Measurements from ENCODE around the gene HDAC2.
"Not testable (repeated sequence)": the region's sequence is repeated elsewhere in the genome, so short reads cannot be mapped to it uniquely, and the experiment has no call there.

Gene HDAC2

GRCh38 chr6:113953346-113953745 is 17.6 kb downstream of the HDAC2 start:
- no peak overlapping the region for H3K4me3 ChIP-seq (ENCODE audit: low read depth, low read length)

GRCh38 chr6:113949499-113949898 is 21.4 kb downstream of the HDAC2 start:
- TF ChIP-seq, protein P1, sequence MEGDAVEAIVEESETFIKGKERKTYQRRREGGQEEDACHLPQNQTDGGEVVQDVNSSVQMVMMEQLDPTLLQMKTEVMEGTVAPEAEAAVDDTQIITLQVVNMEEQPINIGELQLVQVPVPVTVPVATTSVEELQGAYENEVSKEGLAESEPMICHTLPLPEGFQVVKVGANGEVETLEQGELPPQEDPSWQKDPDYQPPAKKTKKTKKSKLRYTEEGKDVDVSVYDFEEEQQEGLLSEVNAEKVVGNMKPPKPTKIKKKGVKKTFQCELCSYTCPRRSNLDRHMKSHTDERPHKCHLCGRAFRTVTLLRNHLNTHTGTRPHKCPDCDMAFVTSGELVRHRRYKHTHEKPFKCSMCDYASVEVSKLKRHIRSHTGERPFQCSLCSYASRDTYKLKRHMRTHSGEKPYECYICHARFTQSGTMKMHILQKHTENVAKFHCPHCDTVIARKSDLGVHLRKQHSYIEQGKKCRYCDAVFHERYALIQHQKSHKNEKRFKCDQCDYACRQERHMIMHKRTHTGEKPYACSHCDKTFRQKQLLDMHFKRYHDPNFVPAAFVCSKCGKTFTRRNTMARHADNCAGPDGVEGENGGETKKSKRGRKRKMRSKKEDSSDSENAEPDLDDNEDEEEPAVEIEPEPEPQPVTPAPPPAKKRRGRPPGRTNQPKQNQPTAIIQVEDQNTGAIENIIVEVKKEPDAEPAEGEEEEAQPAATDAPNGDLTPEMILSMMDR (IDR thresholded peaks at IDR 0.05; ENCODE audit: borderline replicate concordance, insufficient read depth, low read depth, low read length), result no peak
- no peak overlapping the region for H3K4me3 ChIP-seq (ENCODE audit: low read depth, low read length)

More at GRCh38 chr6:113953346-113953745, 17.6 kb downstream of the HDAC2 start:
- TF ChIP-seq, protein P1 (IDR thresholded peaks at IDR 0.05; ENCODE audit: borderline replicate concordance, insufficient read depth, low read depth, low read length), result no peak

DNA sequence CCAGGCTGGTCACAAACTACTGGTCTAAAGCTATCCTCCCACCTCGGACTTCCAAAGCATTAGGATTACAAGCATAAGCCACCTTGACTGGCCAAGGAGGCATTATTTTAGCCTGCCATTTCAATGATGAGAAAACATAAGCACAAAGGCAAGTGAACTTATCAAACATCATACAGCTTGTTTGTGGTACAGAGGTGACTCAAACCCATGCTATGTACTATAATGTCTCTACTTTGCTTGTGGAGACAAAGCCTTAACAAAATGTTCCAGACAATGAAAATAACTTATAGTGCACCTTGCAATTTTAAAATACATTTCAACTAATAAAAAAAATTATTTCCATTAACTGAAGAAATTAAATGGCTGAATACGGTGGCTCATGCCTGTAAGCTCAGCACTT is 26.2 kb downstream of the HDAC2 start:
- TF ChIP-seq, protein P1 (IDR thresholded peaks at IDR 0.05; ENCODE audit: borderline replicate concordance, insufficient read depth, low read depth, low read length), result no peak
- no peak overlapping the region for H3K4me3 ChIP-seq (ENCODE audit: low read depth, low read length)

DNA sequence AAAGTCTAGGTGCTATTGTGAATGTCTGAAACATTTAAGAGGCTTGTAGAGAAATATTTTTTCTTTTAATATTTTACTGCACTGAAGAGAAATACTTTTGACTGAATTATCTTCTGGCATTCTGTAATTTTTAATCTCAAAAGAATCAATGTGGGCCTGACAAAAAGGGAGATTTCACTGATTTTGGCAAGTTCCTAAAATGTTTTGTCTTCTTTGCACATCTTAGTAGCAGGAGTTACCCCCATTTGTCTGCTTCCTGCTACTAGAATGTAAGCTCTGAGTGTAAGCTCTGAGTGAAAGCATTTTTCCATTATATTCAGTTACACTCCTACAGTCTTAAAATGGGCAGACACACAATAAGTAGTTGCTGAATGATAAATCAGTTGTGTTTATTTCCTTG is 31.1 kb downstream of the HDAC2 start:
- no peak overlapping the region for H3K4me3 ChIP-seq (ENCODE audit: low read depth, low read length)
- TF ChIP-seq, protein P1 (IDR thresholded peaks at IDR 0.05; ENCODE audit: borderline replicate concordance, insufficient read depth, low read depth, low read length), result no peak

DNA sequence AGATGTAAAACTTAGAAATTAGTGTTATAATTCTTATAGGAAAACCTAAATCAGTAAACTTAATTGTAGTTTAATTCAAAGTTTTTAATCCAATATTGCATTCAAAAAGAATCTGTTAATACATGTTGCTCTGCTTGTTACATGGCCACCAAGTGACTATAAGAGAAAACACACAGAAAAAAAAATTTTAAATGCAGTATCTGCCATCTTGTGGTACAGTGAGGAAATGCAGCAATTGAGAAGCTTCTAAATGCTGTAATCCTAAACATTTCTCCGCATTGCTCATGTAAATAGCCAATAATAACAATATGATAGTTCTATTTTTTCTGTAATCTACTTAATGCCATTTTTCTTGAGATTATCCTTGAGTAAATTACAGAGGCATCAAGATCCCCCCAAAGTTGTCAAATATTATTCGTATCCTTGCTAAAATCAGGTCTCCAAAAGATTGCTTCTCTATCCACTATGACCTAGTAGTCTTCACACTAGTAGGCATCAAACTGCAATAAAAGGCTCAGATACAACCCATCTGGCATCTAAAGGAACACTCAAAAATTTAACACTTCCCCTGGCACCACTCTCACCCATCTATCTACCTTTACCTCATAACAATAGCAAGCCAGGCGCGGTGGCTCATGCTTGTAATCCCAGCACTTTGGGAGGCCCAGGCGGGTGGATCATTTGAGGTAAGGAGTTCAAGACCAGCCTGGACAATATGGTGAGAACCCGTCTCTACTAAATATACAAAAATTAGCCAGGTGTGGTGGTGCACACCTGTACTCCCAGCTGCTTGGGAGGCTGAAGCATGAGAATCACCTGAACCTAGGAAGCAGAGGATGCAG is 34.6 kb downstream of the HDAC2 start:
- TF ChIP-seq, protein P1 (IDR thresholded peaks at IDR 0.05; ENCODE audit: borderline replicate concordance, insufficient read depth, low read depth, low read length), result peak; percentile 48; the same call in 1 of the 2 replicates

DNA sequence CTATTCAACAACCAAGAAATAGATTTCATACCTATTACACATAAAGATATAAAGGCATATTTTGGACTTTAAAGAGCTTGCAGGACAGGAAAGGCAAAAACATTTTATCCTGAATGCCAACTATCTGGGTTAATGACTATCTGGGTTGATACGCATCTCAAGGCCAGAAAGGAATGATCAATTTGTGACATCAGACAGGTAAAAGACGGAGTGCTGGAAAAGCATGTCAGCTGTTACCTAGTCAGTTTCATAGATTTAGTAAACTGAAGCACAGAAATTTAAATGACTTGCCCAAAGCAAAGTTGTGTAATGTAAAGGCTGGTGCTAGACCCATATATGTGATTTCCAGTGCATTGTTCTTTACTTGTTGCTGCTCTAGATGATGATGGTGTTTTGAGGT is 36.8 kb downstream of the HDAC2 start:
- TF ChIP-seq, protein P1 (IDR thresholded peaks at IDR 0.05; ENCODE audit: borderline replicate concordance, insufficient read depth, low read depth, low read length), result no peak
- H3K4me3 ChIP-seq (ENCODE audit: low read depth, low read length), result no peak overlapping the region

More for the DNA sequence above, 34.6 kb downstream of the HDAC2 start:
- no peak overlapping the region for H3K4me3 ChIP-seq (ENCODE audit: low read depth, low read length)

DNA sequence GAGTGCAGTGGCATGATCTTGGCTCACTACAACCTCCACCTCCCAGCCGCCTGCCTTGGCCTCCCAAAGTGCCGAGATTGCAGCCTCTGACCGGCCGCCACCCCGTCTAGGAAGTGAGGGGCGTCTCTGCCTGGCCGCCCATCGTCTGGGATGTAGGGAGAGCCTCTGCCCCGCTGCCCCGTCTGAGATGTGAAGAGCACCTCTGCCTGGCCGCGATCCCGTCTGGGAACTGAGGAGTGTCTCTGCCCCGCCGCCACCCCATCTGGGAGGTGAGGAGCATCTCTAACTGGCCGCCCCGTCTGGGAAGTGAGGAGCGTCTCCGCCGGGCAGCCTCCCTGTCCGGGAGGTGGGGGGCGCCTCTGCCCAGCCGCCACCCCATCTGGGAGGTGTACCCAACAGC is 39.0 kb downstream of the HDAC2 start:
- not testable (repeated sequence) for H3K4me3 ChIP-seq (ENCODE audit: low read depth, low read length)
